IPS-18c (cell line): ENCODE measurements around the gene VAMP7.
A peak's percentile ranks its signal among the peaks of the same experiment; 100 is the strongest.
"Not testable (repeated sequence)": the region's sequence is repeated elsewhere in the genome, so short reads cannot be mapped to it uniquely, and the experiment has no call there.

Experiments
- H3K4me3 ChIP-seq: 2 replicates; pipeline ENCODE4 v1.7.0; 2013; ENCODE audit warnings: low read depth, mild to moderate bottlenecking, low read length, moderate library complexity; ENCODE audit not compliant: insufficient read depth
- H3K9me3 ChIP-seq: one replicate; pipeline ENCODE4 v1.6.1; 2013; ENCODE audit warnings: mild to moderate bottlenecking, low read length, moderate library complexity; ENCODE audit not compliant: control insufficient read depth, insufficient read depth

Gene VAMP7

DNA sequence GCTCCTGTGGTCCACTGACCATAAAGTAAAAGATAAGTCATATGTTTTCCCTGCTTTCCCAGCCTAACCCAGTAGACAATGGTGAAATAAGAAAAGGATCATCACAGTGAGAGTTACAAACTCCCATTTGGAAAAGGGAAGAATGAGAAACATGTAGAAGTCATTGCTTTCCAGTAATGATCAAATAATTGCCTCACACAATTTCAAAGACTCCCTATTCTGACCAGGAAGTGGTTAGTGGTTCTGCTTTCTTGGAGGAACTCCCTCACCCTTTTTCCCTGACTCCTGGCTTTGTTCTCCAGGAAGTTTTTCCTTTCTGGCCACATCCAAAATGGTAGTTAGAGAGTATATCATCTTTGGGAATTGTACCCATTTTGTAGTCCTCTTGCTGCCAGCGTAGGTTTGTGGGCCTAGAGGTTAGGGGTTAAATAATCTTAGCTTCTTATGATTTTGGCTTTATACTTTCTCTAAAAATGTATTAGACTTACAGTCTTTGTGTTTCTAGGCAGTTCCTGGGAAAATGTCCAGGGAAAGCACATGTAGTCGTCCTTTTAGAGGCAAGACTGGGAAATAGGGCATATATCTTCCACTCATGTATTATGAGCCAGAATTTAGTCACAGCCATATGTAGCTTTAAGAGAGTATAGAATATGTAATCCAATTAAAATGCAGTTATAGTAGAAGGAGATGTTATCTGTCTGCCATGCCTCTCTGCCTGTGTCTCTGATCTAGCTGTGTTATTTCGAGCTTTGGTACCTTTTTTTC is 10.5 kb downstream of the VAMP7 start:
- H3K9me3 ChIP-seq = no peaks in the 10 kb centered on the region
- no peak overlapping the region for H3K4me3 ChIP-seq

DNA sequence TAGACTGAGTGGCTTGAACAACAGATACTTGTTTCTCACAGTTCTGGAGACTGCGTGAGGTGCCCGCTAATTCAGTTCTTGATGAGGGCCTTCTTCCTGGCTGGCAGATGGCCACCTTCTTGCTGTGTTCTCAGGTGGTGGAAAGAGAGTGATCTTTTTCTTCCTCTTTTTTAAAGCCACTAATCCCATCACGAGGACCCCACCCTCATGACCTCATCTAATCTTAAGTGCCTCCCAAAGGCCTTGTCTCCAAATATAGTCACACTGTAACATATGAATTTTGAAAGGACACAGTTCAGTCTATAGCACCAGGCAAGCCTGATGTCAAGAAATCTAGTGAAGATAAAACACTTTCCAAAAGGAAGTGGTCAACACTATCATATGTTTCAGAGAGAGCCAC is 12.4 kb downstream of the VAMP7 start:
- Histone ChIP-seq H3K9me3 (no peaks in the 10 kb centered on the region), H3K4me3 (no peak overlapping the region)

DNA sequence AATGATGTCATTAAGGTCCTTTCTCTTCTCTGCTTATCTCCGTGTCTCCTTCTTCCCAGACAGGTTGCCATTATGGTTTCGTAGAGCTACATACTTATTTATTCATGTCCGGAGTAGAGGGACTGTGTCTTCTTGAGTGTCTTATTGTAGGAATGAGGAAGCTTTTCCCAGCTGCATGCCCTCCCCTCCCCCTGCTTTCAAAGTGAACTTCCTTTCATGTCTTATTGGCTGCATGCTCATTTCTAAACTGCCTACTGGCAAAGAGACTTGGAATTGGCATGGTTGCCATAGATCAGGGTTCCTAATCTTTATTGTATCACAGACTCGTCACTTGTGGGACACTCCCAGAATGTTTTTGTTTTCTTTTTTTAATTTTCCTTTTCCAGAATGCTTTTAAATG is 15.4 kb downstream of the VAMP7 start:
- H3K9me3 ChIP-seq = no peaks in the 10 kb centered on the region
- H3K4me3 ChIP-seq = no peak overlapping the region

DNA sequence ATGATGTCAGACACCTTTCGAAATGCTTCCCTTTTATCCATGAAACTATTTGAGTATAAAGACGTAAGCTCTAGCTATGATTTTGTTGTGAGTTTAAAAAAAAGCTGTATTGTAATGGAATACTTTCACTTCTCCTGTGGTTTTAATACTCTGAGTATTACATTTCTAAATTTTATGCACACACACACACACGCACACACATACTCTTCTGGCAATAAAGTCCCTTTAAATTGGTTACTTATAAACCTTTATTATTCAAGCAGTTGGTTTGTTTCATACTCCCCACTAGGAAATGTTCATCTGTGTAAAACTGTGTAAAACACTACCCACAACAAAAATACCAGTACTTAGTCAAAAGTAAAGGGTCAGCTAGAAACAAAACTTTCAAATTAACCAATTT is 18.2 kb downstream of the VAMP7 start:
- Histone ChIP-seq H3K4me3 (no peak overlapping the region), H3K9me3 (no peaks in the 10 kb centered on the region)

DNA sequence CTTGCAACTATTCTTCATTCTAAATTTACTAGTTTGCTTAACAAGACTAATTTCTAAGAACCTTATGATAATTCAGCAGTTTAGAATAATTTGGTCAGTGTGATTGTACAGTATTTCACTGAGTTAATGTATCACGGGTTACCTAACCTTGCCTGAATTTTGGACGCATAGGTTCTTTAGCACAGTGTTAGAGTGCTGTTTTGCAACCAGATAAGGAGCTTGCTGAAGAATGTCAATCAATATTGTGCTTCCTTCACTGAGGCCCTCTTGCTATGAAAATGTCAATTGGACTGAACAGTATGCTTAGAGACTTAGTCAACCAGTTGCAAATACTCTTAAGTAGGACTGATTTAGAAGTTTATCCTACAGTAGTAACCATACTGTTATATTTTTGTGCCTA is 19.6 kb downstream of the VAMP7 start:
- Histone ChIP-seq H3K9me3 (no peaks in the 10 kb centered on the region), H3K4me3 (no peak overlapping the region)

DNA sequence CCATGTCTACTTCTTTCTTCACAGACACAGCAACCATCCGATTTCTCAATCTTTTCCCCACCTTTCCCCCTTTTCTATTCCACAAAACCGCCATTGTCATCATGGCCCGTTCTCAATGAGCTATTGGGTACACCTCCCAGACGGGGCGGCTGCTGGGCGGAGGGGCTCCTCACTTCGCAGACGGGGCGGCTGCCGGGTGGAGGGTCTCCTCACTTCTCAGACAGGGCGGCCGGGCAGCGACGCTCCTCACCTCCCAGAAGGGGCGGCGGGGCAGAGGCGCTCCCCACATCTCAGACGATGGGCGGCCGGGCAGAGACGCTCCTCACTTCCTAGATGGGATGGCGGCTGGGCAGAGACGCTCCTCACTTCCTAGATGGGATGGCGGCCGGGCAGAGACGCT is 26.5 kb downstream of the VAMP7 start:
- H3K4me3 ChIP-seq, H3K9me3 ChIP-seq: not testable (repeated sequence)

DNA sequence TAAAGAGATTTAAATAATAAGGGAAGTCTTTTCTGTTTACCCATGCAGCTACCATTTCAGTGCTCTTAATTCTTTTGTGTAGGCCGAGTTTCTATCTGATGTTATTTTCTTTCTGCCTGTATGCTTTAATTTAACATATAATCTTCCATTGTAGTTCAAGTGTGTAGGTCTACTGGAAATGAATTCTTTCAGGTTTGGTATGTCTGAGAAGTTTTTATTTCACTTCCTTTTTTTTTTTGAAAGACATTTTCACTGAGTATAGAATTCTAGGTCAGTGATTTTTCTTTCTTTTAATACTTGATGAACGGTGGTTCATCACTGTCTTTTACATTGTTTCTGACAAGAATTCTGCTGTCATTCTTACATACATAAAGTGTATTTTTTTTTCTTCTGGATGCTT is 42.1 kb downstream of the VAMP7 start:
- Histone ChIP-seq H3K9me3 (no peaks in the 10 kb centered on the region), H3K4me3 (no peak overlapping the region)

DNA sequence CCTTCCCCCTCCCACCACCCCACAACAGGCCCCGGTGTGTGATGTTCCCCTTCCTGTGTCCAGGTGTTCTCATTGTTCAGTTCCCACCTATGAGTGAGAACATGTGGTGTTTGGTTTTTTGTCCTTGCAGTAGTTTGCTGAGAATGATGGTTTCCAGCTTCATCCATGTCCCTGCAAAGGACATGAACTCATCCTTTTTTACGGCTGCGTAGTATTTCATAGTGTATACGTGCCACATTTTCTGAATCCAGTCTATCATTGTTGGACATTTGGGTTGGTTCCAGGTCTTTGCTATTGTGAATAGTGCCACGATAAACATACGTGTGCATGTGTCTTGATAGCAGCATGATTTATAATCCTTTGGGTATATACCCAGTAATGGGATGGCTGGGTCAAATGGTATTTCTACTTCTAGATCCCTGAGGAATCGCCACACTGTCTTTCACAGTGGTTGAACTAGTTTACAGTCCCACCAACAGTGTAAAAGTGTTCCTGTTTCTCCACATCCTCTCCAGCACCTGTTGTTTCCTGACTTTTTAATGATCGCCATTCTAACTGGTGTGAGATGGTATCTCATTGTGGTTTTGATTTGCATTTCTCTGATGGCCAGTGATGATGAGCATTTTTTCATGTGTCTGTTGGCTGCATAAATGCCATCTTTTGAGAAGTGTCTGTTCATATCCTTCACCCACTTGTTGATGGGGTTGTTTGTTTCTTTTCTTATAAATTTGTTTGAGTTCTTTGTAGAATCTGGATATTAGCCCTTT is 49.9 kb downstream of the VAMP7 start:
- H3K9me3 ChIP-seq, H3K4me3 ChIP-seq: not testable (repeated sequence)

DNA sequence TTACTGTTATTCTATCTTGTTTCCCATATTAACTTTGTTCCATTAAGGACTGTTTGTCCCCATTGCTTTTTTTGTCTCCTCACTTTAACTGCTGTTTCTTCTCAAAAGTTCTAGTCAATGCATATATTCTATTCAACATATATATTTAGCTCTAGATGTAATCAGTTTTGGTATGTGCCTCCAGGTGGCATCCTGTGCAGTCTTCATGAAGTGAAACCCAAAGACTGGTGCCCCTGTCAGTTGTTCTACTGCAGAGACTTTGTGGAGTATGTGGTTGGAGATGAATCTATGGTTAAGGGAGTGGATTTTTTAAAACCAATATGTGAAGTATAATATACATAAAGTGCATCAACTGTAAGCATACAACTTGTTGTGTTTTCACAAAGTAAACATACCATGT is 57.0 kb downstream of the VAMP7 start:
- Histone ChIP-seq H3K4me3 (no peak overlapping the region), H3K9me3 (peaks cover 2% of the 10 kb centered on the region)

DNA sequence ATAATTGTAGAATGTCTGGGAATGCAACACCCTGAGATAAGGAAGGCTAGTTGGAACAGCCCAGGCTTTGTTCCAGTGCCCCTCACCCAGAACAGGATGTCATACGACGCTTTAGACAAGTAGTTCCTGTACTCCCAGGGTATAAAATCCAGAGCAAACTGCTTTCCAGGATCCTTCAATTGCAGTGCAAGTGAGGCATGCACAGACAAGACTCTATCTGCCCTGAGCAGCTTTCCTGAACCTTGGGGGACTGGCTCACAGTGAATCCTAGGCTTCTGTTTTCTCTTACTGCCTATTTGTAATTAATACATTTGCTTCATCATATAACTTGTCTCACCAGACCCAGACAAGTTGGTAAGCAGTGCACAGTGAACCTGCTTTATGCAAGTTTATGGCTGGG is 68.0 kb downstream of the VAMP7 start:
- H3K9me3 ChIP-seq = peaks cover 4% of the 10 kb centered on the region
- no peak overlapping the region for H3K4me3 ChIP-seq

DNA sequence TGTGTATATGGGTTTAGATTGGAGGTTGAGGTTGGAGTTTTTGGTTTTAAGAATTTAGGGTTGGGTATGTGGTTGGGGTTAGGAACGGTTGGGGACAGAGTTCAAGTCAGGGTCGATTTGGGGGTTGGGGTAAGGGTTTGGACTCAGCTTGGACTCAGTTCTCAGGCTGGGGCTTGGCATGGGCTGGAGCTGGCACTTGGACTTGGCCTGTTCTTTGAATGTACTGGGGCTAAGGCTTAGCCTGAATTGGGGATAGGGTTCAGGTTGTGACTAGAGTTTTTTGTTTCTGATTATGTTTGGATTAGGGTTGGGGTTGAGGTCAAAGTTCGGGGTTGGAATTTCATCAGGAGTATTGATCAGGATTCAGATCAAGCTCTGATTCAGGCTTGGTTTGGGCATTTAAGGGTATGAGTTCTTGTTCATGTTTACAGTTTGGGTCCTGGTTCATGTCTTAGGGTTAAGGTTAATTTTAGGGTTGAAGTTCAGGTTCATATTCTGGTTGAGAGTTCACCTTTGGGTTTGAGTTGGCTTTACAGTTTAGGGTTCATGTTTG is 70.2 kb downstream of the VAMP7 start:
- Histone ChIP-seq H3K4me3 (no peak overlapping the region), H3K9me3 (peaks cover 7% of the 10 kb centered on the region)

DNA sequence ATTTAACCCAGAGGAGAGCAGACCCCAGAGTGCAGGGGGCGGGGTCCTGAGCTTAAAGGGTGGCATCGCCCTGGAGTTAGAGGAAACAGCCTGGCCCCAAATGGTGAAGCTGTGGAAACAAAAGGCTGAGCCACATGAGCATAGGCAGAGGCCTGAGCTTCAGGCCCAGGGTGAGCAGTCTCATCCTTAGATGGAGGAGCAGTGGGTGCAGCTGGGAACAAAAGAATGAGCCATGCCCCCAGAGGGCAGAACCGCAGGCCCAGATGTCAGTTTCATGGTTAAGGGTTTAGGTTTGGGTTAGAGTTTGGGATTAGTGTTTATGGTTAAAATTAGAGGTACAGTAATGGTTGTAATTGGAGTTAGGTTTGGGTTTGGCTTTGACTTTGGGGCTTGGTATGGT is 71.9 kb downstream of the VAMP7 start:
- Histone ChIP-seq H3K9me3 (peaks cover 4% of the 10 kb centered on the region), H3K4me3 (no peak overlapping the region)

DNA sequence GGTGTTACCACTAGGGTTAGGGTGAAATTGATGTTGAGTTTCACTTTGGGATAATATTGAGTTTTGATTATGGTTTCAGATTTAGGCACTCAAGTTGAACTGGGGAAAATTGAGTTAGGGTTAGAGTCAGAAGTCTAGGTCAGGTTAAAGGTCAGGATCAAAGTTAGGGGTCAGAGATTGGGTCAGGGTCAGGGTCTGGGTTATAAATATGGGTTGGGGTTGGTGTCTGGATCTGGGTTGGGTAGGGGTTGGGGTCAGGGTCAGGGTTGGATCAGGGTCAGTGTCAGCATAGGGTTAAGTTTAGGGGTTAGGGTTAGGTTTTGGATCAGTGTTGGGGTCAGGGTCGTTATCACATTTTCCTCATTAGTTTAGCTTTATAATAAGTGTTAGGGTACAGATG is 73.6 kb downstream of the VAMP7 start:
- peaks cover 4% of the 10 kb centered on the region for H3K9me3 ChIP-seq

DNA sequence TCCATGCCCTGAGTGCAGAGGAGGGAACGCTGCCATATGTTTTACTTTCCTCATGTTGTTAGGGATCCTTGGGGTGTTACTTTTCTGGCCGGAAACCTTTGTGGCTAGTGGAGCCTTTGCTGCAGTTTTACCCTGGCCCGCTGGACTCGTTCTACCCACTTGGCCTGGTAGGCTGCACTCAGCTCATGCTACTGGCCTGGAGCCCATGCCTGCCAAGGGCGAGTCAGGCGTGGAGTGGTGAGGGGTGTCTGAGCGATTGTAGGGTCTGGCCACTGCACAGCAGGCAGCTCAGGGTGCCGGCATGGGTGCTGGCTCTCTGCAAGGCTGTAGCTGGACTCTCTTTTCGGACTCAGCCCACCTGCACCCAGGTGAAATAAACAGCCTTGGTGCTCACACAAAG is 75.0 kb downstream of the VAMP7 start:
- H3K9me3 ChIP-seq = peaks cover 4% of the 10 kb centered on the region

More for the DNA sequence above, 73.6 kb downstream of the VAMP7 start:
- no peak overlapping the region for H3K4me3 ChIP-seq

DNA sequence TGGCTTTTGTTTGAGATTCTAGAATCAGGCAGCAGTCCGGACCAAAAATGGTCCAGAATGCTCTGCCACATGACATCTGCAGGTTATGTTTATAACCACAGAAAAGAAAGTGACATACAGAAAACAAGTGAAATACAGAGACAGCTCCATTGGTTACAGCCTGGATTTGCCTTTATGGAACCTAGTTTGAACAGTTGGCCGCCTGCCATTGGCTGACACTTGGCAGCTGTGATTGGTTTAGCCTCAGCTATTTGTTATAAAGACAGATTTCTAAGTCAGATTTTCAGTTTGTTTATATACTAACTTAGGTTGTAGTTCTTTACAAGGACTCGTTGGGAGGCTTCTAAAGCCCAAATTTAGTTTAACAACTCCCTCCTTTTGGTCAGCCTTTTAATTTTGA is 75.5 kb downstream of the VAMP7 start:
- Histone ChIP-seq H3K9me3 (peaks cover 4% of the 10 kb centered on the region), H3K4me3 (no peak overlapping the region)

More for the DNA sequence above, 75.0 kb downstream of the VAMP7 start:
- H3K4me3 ChIP-seq = no peak overlapping the region

DNA sequence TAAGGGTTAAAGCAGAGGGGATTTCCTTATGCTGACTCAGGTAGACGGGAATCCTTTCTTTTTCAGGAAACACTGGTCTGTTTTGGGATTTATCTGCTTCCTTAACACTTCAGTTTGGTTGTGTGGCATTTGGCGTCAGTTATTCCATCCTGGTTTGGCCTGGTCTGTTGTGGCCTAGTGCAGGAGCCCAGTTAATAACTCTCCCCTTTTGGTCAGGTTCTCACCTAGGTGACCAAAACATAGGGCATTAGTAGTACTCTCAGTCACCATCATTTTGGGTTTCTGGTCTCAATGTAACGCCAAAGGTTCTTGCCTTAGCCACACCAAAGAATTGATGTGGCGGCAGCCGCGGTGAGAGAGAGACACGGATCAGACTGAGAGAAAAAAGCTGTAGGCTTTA is 76.7 kb downstream of the VAMP7 start:
- Histone ChIP-seq H3K9me3 (peaks cover 4% of the 10 kb centered on the region), H3K4me3 (0 out of 2 replicates have a peak overlapping the region, but pooled peaks have one; percentile 1)

DNA sequence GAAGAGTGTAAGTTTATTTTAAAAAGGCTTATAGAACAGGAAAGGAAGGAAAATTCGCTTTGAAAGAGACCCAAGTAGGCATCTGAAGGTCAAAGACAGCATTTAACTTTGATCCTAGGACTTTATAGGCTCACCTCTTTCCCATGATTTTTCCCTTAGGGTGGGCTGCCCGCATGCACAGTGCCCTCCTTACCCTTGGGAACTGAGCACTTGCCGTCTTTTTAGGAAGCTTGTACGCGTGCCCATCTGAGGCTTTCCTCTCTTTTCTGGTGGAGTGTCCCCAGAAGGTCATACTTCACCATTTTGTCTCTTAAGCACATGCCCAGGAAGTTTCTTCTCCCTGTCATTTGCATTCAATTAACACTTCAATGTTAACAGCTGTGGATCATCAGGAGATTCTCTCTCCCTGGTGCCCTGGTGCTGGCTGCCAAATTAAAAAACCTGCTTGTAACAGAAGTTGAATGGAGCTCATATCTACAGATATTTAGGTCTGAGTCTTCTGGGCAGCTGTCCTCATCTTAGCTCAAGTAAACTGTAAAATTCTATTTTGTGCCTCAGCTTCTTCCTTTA is 78.0 kb downstream of the VAMP7 start:
- Histone ChIP-seq H3K9me3 (peaks cover 6% of the 10 kb centered on the region), H3K4me3 (peak overlapping the region; percentile 34; the same call in 1 of the 2 replicates)

DNA sequence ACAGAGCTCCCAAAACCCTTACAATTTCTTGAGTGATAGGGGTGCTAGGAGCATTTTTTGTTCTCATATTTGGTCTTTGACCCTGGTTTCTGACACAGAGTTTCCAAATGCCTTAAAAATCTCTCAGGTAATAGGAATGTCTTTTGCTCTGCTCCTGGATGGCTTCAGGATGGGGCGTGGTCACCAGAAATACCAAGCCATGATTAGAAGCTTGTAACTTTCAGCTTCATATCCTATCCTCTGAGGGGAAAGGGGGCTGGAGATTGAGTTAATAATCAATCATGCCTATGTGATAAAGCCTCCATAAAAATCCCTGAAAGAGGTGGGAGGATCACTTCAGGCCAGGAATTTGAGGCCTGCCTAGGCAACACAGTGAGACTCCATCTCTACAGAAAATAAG is 81.8 kb downstream of the VAMP7 start:
- H3K9me3 ChIP-seq = peaks cover 6% of the 10 kb centered on the region
- H3K4me3 ChIP-seq = no peak overlapping the region; the same call in 1 of the 2 replicates
